Gastrocnemius medialis (tissue), 4 donors: Measurements from ENCODE around the gene HSPE1.

Experiments used
- POLR2A ChIP-seq, 2 donors: fragments of 450-650 bp; IDR thresholded peaks; one replicate each; pipeline ENCODE4 v1.6.1; 2017; ENCODE audit warnings: antibody characterized with exemption in 2 of 2, mild to moderate bottlenecking in 2 of 2, moderate library complexity in 2 of 2
- TF ChIP-seq, protein P1 (sequence below), 5 experiments: fragments of 450-650 bp in 3 of 5; fragments of 200-600 bp in 2 of 5; sonication (generic) in 2 of 5; IDR thresholded peaks in 4 of 5; conservative IDR thresholded peaks in 1 of 5; 1 replicate in 4 of 5; 2 replicates in 1 of 5; pipeline ENCODE4 v1.5.1; 2016 to 2019; ENCODE audit warnings: antibody characterized with exemption in 5 of 5, mild to moderate bottlenecking in 3 of 5, moderate library complexity in 3 of 5

DNA sequence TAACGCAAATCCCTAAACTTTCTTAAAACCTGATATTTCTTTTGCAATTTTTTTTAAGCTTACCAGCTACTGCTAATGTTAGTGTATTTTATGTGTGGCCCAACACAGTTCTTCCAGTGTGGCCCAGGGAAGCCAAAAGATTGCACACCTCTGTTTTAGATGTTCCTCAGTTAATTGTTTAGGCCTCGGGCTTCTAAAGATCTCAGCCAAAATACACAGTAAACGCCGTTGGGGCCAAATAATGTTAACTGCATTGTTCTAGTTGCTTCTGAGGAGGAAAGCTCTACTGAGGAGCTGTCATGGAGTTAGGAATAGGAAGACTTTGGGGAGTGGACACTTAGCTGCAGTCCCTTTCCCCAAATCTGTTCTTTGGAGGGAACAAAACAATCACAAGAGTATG lies 2.0 kb downstream of the HSPE1 start:
- TF ChIP-seq, protein P1, sequence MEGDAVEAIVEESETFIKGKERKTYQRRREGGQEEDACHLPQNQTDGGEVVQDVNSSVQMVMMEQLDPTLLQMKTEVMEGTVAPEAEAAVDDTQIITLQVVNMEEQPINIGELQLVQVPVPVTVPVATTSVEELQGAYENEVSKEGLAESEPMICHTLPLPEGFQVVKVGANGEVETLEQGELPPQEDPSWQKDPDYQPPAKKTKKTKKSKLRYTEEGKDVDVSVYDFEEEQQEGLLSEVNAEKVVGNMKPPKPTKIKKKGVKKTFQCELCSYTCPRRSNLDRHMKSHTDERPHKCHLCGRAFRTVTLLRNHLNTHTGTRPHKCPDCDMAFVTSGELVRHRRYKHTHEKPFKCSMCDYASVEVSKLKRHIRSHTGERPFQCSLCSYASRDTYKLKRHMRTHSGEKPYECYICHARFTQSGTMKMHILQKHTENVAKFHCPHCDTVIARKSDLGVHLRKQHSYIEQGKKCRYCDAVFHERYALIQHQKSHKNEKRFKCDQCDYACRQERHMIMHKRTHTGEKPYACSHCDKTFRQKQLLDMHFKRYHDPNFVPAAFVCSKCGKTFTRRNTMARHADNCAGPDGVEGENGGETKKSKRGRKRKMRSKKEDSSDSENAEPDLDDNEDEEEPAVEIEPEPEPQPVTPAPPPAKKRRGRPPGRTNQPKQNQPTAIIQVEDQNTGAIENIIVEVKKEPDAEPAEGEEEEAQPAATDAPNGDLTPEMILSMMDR (IDR thresholded peaks at IDR 0.05 in 4 of 5, conservative IDR thresholded peaks at IDR 0.05 in 1 of 5): no peak
- TF ChIP-seq POLR2A (IDR thresholded peaks at IDR 0.05): no peak
